Renal cortical epithelial cell (primary cell): ENCODE measurements around the gene HOXB3. TPM values are rescaled to one million over a fixed set of nuclear protein-coding genes. Genes with fewer than 3 reads are reported as not detected.
A peak's percentile ranks its signal among the peaks of the same experiment; 100 is the strongest.

ENCODE experiments used
- DNase-seq: peaks from one replicate; pipeline ENCODE4 v3.0.0-alpha.2; 2011; ENCODE audit warnings: low read depth
- total RNA-seq: library from RNA; depleted of rRNA; stranded (reverse); fragments of >200 nt; gene quantifications from 2 replicates; pipeline ENCODE4 v1.2.3, GENCODE V29; 2014

HOXB3 gene
- total RNA-seq, 1 donor from 2014 or later, result 36.2 TPM

GRCh38 chr17:48586355-48587258, 3.4 kb downstream of the HOXB3 start:
- DNase-seq, result no peak

GRCh38 chr17:48584223-48584741, 5.8 kb downstream of the HOXB3 start:
- DNase-seq, result no peak

- DNase-seq, result no peak
Measured at GRCh38 chr17:48583708-48584222, 6.3 kb downstream of the HOXB3 start.

- DNase-seq, result no peak
Measured at GRCh38 chr17:48582750-48583069, 7.3 kb downstream of the HOXB3 start.

- no peak for DNase-seq
Measured at GRCh38 chr17:48579760-48580554, 10.1 kb downstream of the HOXB3 start.

- DNase-seq, result no peak
Measured at GRCh38 chr17:48579471-48579759, 10.6 kb downstream of the HOXB3 start.

GRCh38 chr17:48578616-48579470, 11.2 kb downstream of the HOXB3 start:
- DNase-seq, result no peak

- DNase-seq, result peak; percentile 67
Measured at GRCh38 chr17:48577946-48578615, 12.0 kb downstream of the HOXB3 start, which contains the start of gene HOXB4. TSS of gene HOXB4 (minus strand) at chr17:48578350. CDS start at chr17:48578319, 31 bp downstream.

- peak; percentile 69 for DNase-seq
Measured at GRCh38 chr17:48577330-48577945, 12.6 kb downstream of the HOXB3 start.

- DNase-seq, result peak; percentile 82
Measured at GRCh38 chr17:48576479-48577309, 13.3 kb downstream of the HOXB3 start.

- DNase-seq, result no peak
Measured at GRCh38 chr17:48575673-48576478, 14.2 kb downstream of the HOXB3 start.

GRCh38 chr17:48575066-48575582, 14.9 kb downstream of the HOXB3 start:
- no peak for DNase-seq

GRCh38 chr17:48574505-48575065, 15.5 kb downstream of the HOXB3 start:
- DNase-seq, result no peak

GRCh38 chr17:48571826-48572417, 18.1 kb downstream of the HOXB3 start:
- DNase-seq, result no peak

GRCh38 chr17:48571024-48571818, 18.8 kb downstream of the HOXB3 start:
- DNase-seq, result no peak

GRCh38 chr17:48570325-48571023, 19.6 kb downstream of the HOXB3 start:
- no peak for DNase-seq
